Ishikawa (cell line): Measurements from ENCODE around the gene NDUFAF4.
A peak's percentile ranks its signal among the peaks of the same experiment; 100 is the strongest.

ENCODE experiments used
- CEBPB ChIP-seq: IDR thresholded peaks from 2 replicates; pipeline ENCODE4 v1.6.1; 2012
- CREB1 ChIP-seq: IDR thresholded peaks from 2 replicates; pipeline ENCODE4 v1.6.1; 2012; ENCODE audit warnings: low read depth
- EGR1 ChIP-seq: IDR thresholded peaks from 2 replicates; pipeline ENCODE4 v1.6.1; 2012
- EP300 ChIP-seq: IDR thresholded peaks from 2 replicates; pipeline ENCODE4 v1.6.1; 2012; ENCODE audit warnings: borderline replicate concordance
- FOXM1 ChIP-seq: IDR thresholded peaks from 2 replicates; pipeline ENCODE4 v1.6.1; 2012; ENCODE audit warnings: low read depth, borderline replicate concordance
- MAX ChIP-seq: IDR thresholded peaks from 2 replicates; pipeline ENCODE4 v1.6.1; 2012
- NFIC ChIP-seq: IDR thresholded peaks from 2 replicates; pipeline ENCODE4 v1.6.1; 2012
- RAD21 ChIP-seq: IDR thresholded peaks from 2 replicates; pipeline ENCODE4 v1.6.1; 2012; ENCODE audit warnings: low read depth
- TAF1 ChIP-seq: IDR thresholded peaks from 2 replicates; pipeline ENCODE4 v1.6.1; 2012; ENCODE audit warnings: low read depth, mild to moderate bottlenecking
- TCF12 ChIP-seq: IDR thresholded peaks from 2 replicates; pipeline ENCODE4 v1.6.1; 2012; ENCODE audit warnings: low read depth
- TEAD4 ChIP-seq: IDR thresholded peaks from 2 replicates; pipeline ENCODE4 v1.6.1; 2012
- USF1 ChIP-seq: IDR thresholded peaks from 2 replicates; pipeline ENCODE4 v1.6.1; 2012
- YY1 ChIP-seq: IDR thresholded peaks from 2 replicates; pipeline ENCODE4 v1.6.1; 2012; ENCODE audit warnings: low read depth
- ZBTB7A ChIP-seq: IDR thresholded peaks from 2 replicates; pipeline ENCODE4 v1.6.1; 2012; ENCODE audit warnings: low read depth
- TF ChIP-seq, protein P1 (sequence below): IDR thresholded peaks from 2 replicates; pipeline ENCODE4 v1.6.1; 2012; ENCODE audit warnings: low read depth, mild to moderate bottlenecking

The NDUFAF4 gene

DNA sequence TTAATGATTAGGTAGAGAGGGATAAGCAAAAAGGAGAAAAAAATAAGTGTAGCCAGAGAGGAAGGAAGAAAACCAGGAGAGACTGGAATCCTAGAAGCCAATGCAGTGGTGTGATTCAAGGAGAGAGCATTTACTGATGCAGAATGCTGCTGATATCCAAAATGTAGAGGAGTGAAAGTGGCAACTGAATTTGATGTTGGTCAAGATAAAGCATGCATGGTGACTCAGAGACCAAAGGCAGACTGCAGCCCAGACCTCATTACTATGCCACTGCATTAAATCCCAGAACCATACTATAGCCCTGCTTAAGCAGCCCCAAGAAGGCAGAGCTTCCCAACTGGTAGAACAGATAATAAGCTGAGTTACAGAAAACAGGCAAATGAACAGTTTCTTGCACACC, 42.6 kb upstream of the NDUFAF4 start:
- no peak for TF ChIP-seq EGR1
- no peak for TF ChIP-seq CEBPB
- no peak for TF ChIP-seq EP300
- no peak for TF ChIP-seq MAX
- no peak for TF ChIP-seq TCF12
- no peak for TF ChIP-seq TEAD4
- no peak for TF ChIP-seq CREB1
- TF ChIP-seq NFIC, result no peak
- no peak for TF ChIP-seq TAF1
- no peak for TF ChIP-seq YY1
- no peak for TF ChIP-seq ZBTB7A
- TF ChIP-seq, protein P1, sequence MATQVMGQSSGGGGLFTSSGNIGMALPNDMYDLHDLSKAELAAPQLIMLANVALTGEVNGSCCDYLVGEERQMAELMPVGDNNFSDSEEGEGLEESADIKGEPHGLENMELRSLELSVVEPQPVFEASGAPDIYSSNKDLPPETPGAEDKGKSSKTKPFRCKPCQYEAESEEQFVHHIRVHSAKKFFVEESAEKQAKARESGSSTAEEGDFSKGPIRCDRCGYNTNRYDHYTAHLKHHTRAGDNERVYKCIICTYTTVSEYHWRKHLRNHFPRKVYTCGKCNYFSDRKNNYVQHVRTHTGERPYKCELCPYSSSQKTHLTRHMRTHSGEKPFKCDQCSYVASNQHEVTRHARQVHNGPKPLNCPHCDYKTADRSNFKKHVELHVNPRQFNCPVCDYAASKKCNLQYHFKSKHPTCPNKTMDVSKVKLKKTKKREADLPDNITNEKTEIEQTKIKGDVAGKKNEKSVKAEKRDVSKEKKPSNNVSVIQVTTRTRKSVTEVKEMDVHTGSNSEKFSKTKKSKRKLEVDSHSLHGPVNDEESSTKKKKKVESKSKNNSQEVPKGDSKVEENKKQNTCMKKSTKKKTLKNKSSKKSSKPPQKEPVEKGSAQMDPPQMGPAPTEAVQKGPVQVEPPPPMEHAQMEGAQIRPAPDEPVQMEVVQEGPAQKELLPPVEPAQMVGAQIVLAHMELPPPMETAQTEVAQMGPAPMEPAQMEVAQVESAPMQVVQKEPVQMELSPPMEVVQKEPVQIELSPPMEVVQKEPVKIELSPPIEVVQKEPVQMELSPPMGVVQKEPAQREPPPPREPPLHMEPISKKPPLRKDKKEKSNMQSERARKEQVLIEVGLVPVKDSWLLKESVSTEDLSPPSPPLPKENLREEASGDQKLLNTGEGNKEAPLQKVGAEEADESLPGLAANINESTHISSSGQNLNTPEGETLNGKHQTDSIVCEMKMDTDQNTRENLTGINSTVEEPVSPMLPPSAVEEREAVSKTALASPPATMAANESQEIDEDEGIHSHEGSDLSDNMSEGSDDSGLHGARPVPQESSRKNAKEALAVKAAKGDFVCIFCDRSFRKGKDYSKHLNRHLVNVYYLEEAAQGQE, result no peak
- no peak for TF ChIP-seq RAD21
- TF ChIP-seq FOXM1, result no peak
- no peak for TF ChIP-seq USF1

- TF ChIP-seq NFIC (peak; percentile 53; the same call in 1 of the 2 replicates), TEAD4 (no peak)
These were observed 41.5 kb upstream of the NDUFAF4 start for GRCh38 chr6:96939007-96939805.

GRCh38 chr6:96934087-96934486, 36.4 kb upstream of the NDUFAF4 start:
- no peak for TF ChIP-seq EGR1

DNA sequence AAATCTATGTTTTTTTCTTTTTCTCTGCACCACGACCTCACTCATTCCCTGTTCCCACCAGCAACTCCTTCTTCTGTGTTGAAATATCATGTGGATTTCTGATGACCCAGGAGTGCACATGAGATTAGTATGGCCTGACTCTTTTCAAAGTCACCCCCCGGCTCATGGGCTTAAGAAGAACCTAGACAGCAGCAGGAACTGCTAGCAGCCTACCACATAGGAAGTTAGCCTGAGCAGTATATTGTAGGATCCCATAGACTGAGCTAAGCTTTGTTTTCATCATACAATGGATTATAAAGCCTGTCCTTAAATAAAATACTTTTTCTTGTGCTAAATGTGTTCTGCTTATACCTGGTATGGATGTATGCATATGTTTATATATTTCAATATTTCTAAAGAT, 33.5 kb upstream of the NDUFAF4 start:
- TF ChIP-seq ZBTB7A, result no peak
- TF ChIP-seq, protein P1, result no peak
- no peak for TF ChIP-seq MAX
- no peak for TF ChIP-seq RAD21

- TF ChIP-seq ZBTB7A (no peak), CEBPB (no peak), NFIC (no peak), FOXM1 (no peak), EGR1 (no peak), MAX (no peak), TEAD4 (no peak), YY1 (no peak), TCF12 (no peak), CREB1 (no peak), EP300 (no peak), USF1 (no peak), TAF1 (no peak)
- TF ChIP-seq, protein P1, result no peak
These were observed 32.0 kb upstream of the NDUFAF4 start for GRCh38 chr6:96929741-96930140.
